Neural progenitor cell (in vitro differentiated cells): ENCODE results near the gene DNAJB2. TPM values are rescaled to one million over a fixed set of nuclear protein-coding genes. Genes with fewer than 3 reads are reported as not detected.
A peak's percentile ranks its signal among the peaks of the same experiment; 100 is the strongest.

ENCODE experiments used
- DNase-seq: peaks from one replicate; pipeline ENCODE4 v3.0.0-alpha.2; 2016; ENCODE audit warnings: low spot score
- H2AFZ ChIP-seq: fragments of 200-600 bp; sonication (generic); replicated peaks from 2 replicates; pipeline ENCODE4 v1.6.1; 2016; ENCODE audit warnings: antibody characterized with exemption
- H3F3A ChIP-seq: fragments of 200-600 bp; sonication (generic); 2 replicates; pipeline ENCODE4 v1.6.1; 2016; ENCODE audit warnings: antibody characterized with exemption, low read depth
- H3K27ac ChIP-seq: fragments of 200-600 bp; sonication (generic); 2 replicates; pipeline ENCODE4 v1.5.1; 2016; ENCODE audit warnings: mild to moderate bottlenecking
- H3K27me3 ChIP-seq: fragments of 200-600 bp; sonication (generic); 2 replicates; pipeline ENCODE4 v1.6.1; 2016; ENCODE audit warnings: mild to moderate bottlenecking, moderate library complexity
- H3K36me3 ChIP-seq: fragments of 200-600 bp; sonication (generic); 2 replicates; pipeline ENCODE4 v1.5.1; 2016
- H3K4me1 ChIP-seq: fragments of 200-600 bp; sonication (generic); 2 replicates; pipeline ENCODE4 v1.6.1; 2016; ENCODE audit warnings: mixed run types
- H3K4me2 ChIP-seq: fragments of 200-600 bp; sonication (generic); 2 replicates; pipeline ENCODE4 v1.6.1; 2016
- H3K4me3 ChIP-seq: fragments of 200-600 bp; sonication (generic); 2 replicates; pipeline ENCODE4 v1.5.1; 2016
- H3K79me2 ChIP-seq: fragments of 200-600 bp; sonication (generic); 2 replicates; pipeline ENCODE4 v1.6.1; 2016; ENCODE audit warnings: low read depth
- H3K9ac ChIP-seq: fragments of 200-600 bp; sonication (generic); 2 replicates; pipeline ENCODE4 v1.6.1; 2016
- H3K9me3 ChIP-seq: fragments of 200-600 bp; sonication (generic); 2 replicates; pipeline ENCODE4 v1.5.1; 2016; ENCODE audit warnings: low read depth
- H4K20me1 ChIP-seq: fragments of 200-600 bp; sonication (generic); 2 replicates; pipeline ENCODE4 v1.6.1; 2016; ENCODE audit warnings: low read depth
- H3K27ac Mint-ChIP-seq: 3 replicates; pipeline ENCODE4 v1.8.0; 2021; ENCODE audit warnings: mixed read lengths
- H3K27me3 Mint-ChIP-seq: 2 replicates; pipeline ENCODE4 v1.8.0; 2022; ENCODE audit warnings: low read depth, mild to moderate bottlenecking, inconsistent platforms, moderate library complexity, mixed read lengths; ENCODE audit not compliant: insufficient read depth
- H3K36me3 Mint-ChIP-seq: 3 replicates; pipeline ENCODE4 v1.8.0; 2021; ENCODE audit warnings: mixed read lengths
- H3K4me1 Mint-ChIP-seq: 3 replicates; pipeline ENCODE4 v1.8.0; 2021; ENCODE audit warnings: mixed read lengths
- H3K4me3 Mint-ChIP-seq: 3 replicates; pipeline ENCODE4 v1.8.0; 2021; ENCODE audit warnings: mild to moderate bottlenecking, moderate library complexity, mixed read lengths
- H3K9me3 Mint-ChIP-seq: 3 replicates; pipeline ENCODE4 v1.8.0; 2020; ENCODE audit warnings: mixed read lengths
- EZH2 ChIP-seq: fragments of 200-600 bp; sonication (generic); IDR thresholded peaks from 2 replicates; pipeline ENCODE4 v1.6.1; 2017; ENCODE audit warnings: antibody characterized with exemption, mild to moderate bottlenecking, moderate library complexity
- EZH2phosphoT487 ChIP-seq: fragments of 200-600 bp; sonication (generic); IDR thresholded peaks from 2 replicates; pipeline ENCODE4 v1.6.1; 2017; ENCODE audit warnings: antibody characterized with exemption
- total RNA-seq: library from RNA; depleted of rRNA; stranded (reverse); fragments of >200 nt; gene quantifications from 2 replicates; pipeline ENCODE4 v1.2.3, GENCODE V29; 2015; ENCODE audit warnings: low replicate concordance
- TF ChIP-seq, protein P1 (sequence below): fragments of 200-600 bp; sonication (generic); IDR thresholded peaks from 2 replicates; pipeline ENCODE4 v1.5.1; 2017; ENCODE audit warnings: antibody characterized with exemption, mild to moderate bottlenecking

DNAJB2 gene
- total RNA-seq, 1 donor from 2014 or later, result 35.0 TPM

DNA sequence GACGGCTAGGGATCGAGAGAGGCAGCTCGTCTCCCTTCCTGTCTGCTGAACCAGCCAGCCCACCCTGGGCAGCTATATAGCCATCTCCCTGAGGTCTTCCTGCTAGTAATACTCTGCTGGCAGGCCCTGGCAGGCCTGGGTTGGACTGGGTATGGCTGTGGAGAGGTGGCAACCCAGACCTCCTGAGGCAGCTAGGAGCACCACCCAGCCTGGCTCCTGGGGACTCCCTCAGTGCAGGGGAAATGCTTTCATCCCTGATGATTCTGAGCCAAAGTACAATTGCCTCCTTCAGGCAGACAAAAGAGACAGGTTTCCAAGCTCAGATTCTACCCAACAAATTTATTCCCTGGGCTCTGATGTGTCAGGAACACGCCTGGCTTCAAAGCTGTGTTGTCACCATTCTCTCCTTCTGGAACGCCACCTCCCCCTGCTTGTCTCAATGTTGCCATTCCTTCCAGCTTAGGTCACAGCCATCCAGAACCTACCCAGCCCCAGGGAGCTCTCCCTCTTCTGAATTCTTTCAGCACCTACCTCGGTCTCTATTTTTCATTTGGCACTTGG lies 4.7 kb upstream of the DNAJB2 start:
- no peaks in the 10 kb centered on the region for H4K20me1 ChIP-seq
- H3K27ac ChIP-seq, result no peak overlapping the region
- H3K27me3 Mint-ChIP-seq, result peaks cover 19% of the 10 kb centered on the region
- no peaks in the 10 kb centered on the region for H3K36me3 ChIP-seq
- DNase-seq, result no peak
- peaks cover 21% of the 10 kb centered on the region for H3K4me1 Mint-ChIP-seq
- peaks cover 13% of the 10 kb centered on the region for H3F3A ChIP-seq
- no peak overlapping the region for H3K4me3 Mint-ChIP-seq
- no peaks in the 10 kb centered on the region for H3K79me2 ChIP-seq
- no peaks in the 10 kb centered on the region for H3K9me3 Mint-ChIP-seq
- H3K4me2 ChIP-seq, result no peak overlapping the region
- H3K36me3 Mint-ChIP-seq, result no peaks in the 10 kb centered on the region
- no peak for TF ChIP-seq EZH2phosphoT487
- TF ChIP-seq, protein P1, sequence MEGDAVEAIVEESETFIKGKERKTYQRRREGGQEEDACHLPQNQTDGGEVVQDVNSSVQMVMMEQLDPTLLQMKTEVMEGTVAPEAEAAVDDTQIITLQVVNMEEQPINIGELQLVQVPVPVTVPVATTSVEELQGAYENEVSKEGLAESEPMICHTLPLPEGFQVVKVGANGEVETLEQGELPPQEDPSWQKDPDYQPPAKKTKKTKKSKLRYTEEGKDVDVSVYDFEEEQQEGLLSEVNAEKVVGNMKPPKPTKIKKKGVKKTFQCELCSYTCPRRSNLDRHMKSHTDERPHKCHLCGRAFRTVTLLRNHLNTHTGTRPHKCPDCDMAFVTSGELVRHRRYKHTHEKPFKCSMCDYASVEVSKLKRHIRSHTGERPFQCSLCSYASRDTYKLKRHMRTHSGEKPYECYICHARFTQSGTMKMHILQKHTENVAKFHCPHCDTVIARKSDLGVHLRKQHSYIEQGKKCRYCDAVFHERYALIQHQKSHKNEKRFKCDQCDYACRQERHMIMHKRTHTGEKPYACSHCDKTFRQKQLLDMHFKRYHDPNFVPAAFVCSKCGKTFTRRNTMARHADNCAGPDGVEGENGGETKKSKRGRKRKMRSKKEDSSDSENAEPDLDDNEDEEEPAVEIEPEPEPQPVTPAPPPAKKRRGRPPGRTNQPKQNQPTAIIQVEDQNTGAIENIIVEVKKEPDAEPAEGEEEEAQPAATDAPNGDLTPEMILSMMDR, result no peak
- no peak for TF ChIP-seq EZH2
- H3K27me3 ChIP-seq, result peaks cover 14% of the 10 kb centered on the region
- peaks cover 12% of the 10 kb centered on the region for H3K4me1 ChIP-seq
- H3K4me3 ChIP-seq, result no peak overlapping the region
- no peak overlapping the region for H3K9ac ChIP-seq
- H3K27ac Mint-ChIP-seq, result no peak overlapping the region
- H3K9me3 ChIP-seq, result no peaks in the 10 kb centered on the region
- H2AFZ ChIP-seq, result no peak overlapping the region

DNA sequence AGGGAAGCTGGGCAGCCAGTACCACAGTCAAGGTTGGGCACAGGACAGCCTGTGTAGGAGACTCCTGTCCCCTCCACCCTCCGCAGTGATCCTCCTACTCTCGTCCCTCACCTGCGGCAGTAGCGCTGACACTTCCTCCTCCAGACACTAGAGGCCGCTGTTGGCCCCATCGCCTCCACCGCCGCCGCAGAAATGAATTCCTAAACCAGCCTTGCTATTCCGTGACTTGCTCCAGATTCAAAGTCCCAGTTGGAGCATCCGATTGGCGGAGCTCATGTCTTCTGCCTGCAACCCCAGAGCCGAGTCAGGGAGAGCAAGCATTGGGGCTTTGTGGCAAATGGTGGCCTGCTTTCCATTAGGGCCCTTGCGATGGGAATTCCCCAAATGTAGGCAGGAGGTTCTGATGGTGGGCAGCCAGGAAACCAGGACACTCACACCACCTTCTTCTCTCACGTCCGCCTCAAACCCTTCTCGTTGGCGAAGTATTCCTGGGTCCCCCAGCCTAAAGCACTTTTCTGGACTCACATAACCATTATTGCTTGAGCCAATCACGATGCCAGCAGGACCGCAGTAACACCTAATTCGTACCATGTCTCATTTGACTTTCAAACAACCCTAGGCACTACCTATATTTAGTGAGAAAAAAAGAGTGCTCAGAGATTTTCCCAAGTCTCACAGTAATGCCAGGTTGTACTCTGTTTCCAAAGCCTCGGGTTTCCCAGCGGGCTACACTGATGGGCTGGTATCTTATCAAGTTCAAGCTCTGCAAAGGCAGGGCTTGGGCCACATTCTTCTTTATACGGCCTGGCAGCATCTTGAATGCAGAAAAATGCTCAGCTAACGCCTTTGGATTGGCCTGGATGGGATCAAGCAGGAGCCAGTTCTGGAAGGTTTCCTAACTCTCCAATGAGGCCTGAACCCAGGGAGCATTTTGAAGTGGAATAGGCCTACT lies 1.2 kb upstream of the DNAJB2 start:
- Mint-ChIP-seq H3K9me3 (no peaks in the 10 kb centered on the region), H3K4me1 (peaks cover 36% of the 10 kb centered on the region), H3K27me3 (peaks cover 15% of the 10 kb centered on the region), H3K27ac (no peak overlapping the region), H3K36me3 (peaks cover 4% of the 10 kb centered on the region), H3K4me3 (peak overlapping the region; percentile 87)
- H3K4me2 ChIP-seq, result peak overlapping the region; percentile 79
- peaks cover 13% of the 10 kb centered on the region for H3F3A ChIP-seq
- peaks cover 15% of the 10 kb centered on the region for H3K4me1 ChIP-seq
- TF ChIP-seq EZH2 (peak; percentile 55), EZH2phosphoT487 (no peak)
- TF ChIP-seq, protein P1, result peak; percentile 94
- no peaks in the 10 kb centered on the region for H3K79me2 ChIP-seq
- H3K9ac ChIP-seq, result no peak overlapping the region
- H4K20me1 ChIP-seq, result no peaks in the 10 kb centered on the region
- no peak overlapping the region for H3K27ac ChIP-seq
- H3K27me3 ChIP-seq, result peaks cover 7% of the 10 kb centered on the region
- no peaks in the 10 kb centered on the region for H3K9me3 ChIP-seq
- no peaks in the 10 kb centered on the region for H3K36me3 ChIP-seq
- peak overlapping the region; percentile 12 for H3K4me3 ChIP-seq
- peak; percentile 83 for DNase-seq
- peak overlapping the region; percentile 54 for H2AFZ ChIP-seq

DNA sequence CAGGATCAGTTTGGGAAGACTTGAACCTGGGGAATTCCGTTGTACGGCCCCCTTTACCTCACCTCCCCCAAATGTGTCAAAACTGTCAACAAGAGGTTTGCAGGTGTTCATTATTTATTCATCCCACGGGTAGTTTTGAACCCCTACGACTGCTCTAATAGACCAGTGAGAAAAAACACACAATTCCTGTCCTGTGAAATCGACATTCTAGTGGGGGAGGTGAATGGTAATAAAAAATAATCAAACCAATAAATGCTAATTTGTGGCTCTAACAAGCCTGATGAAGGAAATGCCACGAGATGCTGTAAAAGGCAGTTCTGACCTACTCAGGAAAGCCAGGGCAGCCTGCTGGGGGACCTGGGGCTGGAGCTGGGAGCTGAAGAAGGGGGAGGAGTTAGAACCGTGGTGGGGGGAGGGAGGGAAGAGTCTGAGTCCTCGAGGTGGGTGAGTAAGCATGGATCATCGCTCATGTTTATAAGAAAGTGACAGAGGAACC lies 463 bp upstream of the DNAJB2 start:
- H3K36me3 Mint-ChIP-seq, result peaks cover 5% of the 10 kb centered on the region
- H2AFZ ChIP-seq, result peak overlapping the region; percentile 65
- H3K27me3 Mint-ChIP-seq, result peaks cover 11% of the 10 kb centered on the region
- peak overlapping the region; percentile 59 for H3K4me3 ChIP-seq
- H3K4me2 ChIP-seq, result peak overlapping the region; percentile 79
- DNase-seq, result no peak
- no peak overlapping the region for H3K27ac Mint-ChIP-seq
- H3K4me1 Mint-ChIP-seq, result peaks cover 36% of the 10 kb centered on the region
- peaks cover 15% of the 10 kb centered on the region for H3K4me1 ChIP-seq
- no peaks in the 10 kb centered on the region for H3K79me2 ChIP-seq
- H3K9me3 ChIP-seq, result no peaks in the 10 kb centered on the region
- H3K4me3 Mint-ChIP-seq, result peak overlapping the region; percentile 87
- TF ChIP-seq EZH2 (no peak), EZH2phosphoT487 (no peak)
- TF ChIP-seq, protein P1, result no peak
- H3K36me3 ChIP-seq, result no peaks in the 10 kb centered on the region
- peaks cover 13% of the 10 kb centered on the region for H3F3A ChIP-seq
- peaks cover 5% of the 10 kb centered on the region for H3K27me3 ChIP-seq
- H3K9ac ChIP-seq, result no peak overlapping the region
- no peak overlapping the region for H3K27ac ChIP-seq
- H3K9me3 Mint-ChIP-seq, result no peaks in the 10 kb centered on the region
- H4K20me1 ChIP-seq, result no peaks in the 10 kb centered on the region
